ENCODE measurements around the gene LINGO1. TPM values are rescaled to one million over a fixed set of nuclear protein-coding genes. Genes with fewer than 3 reads are reported as not detected.

Gene LINGO1
- total RNA-seq, 1 experiment from 2014 or later: 0.41 TPM

DNA sequence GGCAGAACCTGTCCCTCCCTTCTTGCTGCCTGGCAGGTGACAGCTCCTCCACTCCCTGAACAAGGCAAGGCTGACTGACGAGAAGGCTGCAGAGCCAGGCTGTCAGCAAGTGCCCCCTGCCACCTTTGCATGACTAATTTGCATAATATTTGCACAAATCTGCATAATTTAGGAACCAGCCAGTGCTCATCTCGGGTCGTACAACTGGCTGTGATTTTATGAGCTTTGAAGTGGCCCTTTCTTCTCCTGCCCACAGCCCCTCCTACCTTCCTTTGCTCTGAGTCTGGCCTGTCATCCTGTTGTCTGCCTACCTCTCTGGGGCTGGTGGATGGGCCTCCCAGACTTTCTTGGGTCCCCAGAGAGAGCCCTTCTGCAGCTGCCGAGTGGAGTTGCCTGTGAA, 58.9 kb downstream of the LINGO1 start:
- no peak for DNase-seq (ENCODE audit: low spot score)

DNA sequence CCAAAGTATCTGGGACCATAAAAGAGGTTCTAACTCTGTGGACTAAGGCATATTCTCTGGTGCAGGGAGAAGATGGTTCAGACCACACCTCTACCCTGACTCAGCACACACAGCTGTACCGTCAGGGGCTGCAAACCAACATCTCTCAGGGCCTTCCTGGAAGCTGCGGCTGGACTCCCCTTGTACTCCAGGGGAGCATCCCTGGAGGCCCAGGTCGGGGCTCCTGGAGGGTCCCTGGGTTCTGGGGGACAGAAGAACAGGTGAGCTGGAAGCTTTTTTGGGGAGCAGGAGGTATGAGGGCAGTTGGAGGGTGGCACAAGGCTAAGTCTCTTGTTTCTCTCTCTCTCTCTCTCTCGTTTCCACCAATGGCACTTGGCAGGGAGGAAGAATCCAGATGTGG, 60.5 kb downstream of the LINGO1 start:
- no peak for DNase-seq (ENCODE audit: low spot score)

DNA sequence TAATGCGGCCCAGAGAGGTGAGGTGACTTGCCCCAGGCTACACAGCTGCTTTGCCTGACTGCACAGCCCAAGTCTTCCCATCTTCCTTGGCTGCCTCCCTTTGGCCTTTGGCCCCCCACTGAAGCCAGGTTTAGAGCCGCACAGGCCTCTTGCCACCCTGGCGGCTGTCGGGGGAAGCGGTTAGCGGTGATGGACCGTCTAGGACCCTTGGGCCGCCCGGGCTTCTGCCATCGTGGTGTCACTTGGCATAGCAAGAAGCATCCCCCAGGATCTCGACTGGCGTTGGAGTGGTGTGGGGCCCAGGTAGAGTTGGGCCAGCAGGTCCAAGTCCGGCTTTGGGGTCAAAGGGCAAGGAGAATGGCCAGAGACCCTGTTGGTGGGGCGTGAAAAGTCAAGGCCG, 61.0 kb downstream of the LINGO1 start:
- no peak for DNase-seq (ENCODE audit: low spot score)

DNA sequence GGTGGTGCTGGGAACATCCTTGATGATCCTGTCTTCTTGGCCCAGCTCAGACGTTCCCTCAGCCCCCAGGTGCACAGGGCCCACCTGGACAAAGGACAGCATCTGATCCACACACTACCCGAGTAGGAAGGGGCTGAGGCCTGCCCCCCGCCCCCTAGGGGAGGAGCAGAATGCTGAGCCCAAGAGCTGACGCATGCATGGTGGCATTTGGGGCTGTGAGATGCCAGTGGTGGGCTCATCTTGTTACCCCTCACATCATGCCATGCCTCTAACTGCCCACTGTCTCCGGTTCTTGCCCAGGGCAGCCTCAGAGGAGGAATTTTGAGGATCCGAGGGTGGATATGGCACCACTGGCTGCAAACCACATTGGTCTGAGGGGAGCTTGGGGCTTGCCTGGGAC, 61.5 kb downstream of the LINGO1 start:
- no peak for DNase-seq (ENCODE audit: low spot score)

DNA sequence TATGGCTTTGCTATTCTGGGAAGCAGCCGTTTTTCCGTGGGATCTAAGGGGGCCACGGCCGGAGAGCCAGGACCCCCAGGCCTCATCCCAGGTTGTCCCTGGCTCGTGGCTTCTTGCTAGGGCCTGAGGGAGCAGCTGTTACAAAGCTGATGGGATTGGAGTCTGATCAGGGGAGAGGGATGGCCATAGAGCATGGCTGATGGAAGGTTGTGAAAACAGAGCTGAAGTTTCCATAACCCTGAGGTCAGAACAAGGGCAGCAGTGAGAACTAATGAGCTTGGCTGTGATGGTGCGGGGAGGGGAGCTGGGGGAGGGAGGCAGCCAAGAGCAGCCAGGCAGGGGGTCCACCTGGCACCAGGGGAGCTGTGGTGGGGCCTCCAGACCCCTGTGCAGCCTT, 63.0 kb downstream of the LINGO1 start:
- DNase-seq (ENCODE audit: low spot score): no peak

DNA sequence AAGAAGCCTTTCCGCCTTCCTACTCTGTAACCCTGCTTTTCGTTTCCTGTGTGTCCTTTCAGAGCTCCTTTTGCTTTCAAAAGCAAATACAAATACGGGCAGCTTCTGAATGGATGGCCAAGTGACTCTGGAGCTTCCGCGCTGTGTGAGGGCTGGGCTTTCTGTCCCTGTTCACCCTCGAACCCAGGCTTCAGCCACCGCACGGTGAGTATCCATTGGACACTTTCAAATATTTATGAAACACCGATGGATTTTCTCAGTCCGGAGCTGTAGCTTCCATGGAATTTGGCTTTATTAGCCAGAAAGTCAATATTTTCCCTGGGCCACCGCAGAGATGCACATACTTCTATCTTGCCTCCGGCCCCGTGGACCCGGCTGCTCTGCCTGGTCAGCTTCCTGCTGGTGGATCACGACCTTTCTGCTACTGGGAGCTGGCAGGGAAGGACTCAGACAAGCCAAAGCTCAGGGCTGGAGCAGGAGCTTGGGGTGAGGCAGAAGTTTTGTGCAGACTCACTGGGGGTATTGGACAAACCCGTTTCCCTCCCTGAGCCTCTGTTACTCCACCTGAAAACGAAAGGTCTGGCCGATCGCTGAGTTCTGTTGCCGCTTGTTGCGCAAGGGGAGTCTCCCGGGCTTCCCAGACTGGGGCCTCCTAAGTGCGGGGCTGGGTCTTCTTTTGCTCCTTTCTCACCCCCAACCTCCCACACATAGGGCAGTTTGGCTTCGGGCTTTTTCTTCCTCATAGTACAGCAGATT, 63.6 kb downstream of the LINGO1 start:
- DNase-seq (ENCODE audit: low spot score): no peak

DNA sequence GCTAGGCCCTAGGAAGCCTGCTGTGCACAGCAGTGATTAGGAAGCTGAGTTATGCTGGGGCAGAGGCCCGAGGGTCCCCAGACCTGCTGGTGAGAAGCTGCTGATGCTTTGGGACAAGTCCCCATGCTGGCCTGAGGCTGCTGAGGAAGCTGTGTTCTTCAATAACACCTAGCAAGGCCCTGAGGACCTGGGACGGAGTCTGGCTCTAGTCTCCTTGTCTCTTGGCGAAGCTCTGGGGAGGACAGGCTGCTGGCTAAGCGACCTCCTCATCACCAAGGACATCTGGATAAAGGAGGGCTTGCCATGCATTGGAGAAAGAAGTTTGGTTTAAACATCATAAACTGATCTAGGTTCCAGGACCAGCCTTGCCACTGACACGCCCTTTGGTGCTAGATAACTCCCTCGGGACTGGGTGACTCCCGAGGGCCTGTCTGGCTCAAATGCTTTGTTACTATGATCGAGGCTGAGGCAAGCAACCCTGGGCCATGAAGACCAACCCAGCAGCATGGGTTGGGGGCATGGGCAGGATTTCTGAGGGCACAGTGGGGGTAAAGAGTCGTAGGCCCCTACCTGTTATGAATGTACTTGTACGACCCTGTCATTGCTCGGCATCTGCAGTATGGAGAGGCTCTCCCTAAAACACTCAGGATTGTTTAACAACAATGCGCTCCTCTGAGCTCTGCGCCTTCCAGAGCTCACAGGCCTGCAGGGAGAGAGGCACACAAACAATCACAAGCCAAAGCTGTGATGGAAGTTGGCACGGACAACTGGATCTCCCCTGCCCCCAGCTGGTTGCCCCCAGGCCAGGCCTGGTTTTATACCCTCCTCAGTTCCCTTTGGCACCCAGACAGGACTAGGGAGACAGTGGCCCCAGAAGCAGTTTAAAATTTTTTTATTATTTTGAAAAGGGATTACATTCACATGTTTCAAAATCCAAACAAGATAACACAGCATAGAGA, 64.4 kb downstream of the LINGO1 start:
- no peak for DNase-seq (ENCODE audit: low spot score)

DNA sequence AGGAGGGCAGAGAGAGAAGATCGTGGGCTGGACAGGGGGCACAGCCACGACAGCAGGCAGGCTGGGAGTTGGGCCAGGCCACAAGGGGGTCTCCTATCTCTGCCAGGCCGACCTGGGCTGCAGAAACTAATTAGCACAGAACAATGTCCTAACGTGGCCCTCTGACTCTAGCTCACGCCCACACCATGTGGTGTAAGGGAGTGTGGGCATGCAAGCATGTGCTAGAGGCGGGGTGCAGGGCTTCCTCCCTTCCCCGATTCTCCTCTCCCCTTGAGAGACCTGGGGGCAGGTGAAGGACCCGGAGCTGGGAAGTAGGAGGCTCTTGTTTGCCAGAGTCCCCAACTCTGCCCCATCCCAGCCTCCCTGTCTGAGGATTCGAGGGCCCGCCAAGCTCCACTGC, 65.5 kb downstream of the LINGO1 start:
- DNase-seq (ENCODE audit: low spot score): no peak

DNA sequence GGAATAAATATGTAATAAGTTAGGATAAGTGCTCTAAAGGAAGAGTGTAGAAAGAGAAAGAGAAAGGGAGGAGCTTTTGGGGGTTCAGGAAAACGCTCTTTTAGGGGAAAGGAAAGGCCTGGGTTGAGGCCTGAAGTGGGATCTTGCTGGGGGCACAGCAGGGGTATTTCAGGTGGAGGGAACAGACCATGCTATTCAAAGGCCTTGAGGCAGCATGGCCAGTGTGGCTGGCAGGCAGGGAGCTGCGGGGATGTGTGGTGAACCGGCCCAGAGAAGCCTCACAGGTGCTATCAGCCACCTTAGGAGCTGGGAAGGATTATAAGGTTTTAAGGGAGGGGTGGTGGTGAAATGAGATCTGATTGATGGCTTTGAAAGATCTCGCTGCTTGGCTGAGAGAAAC, 66.6 kb downstream of the LINGO1 start:
- DNase-seq (ENCODE audit: low spot score): no peak

DNA sequence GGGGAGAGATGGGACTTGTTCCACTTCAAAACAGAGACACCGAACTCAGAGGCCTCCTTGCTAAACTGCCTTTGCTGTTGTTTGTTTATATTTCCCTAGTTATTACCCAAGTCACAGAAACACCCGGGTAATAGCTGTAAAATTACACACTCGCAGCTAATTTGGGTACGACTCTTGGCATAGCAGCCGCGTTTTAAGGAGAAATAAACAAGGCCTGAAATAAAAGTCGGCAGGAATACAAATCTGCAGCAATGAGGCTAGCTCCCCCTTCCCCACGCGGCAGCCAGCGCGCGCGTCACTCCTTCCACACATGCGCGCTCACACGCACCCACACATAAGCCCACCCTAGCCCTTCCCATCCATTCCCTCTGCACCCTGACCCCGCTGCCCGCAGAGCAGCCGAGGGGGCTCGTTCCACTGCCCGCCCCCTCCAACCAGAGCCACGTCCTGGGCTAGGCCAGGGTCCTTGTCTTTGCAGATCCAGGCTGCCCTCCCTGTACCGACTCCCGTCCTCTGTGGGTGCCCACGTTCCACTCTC, 67.3 kb downstream of the LINGO1 start:
- no peak for DNase-seq (ENCODE audit: low spot score)

DNA sequence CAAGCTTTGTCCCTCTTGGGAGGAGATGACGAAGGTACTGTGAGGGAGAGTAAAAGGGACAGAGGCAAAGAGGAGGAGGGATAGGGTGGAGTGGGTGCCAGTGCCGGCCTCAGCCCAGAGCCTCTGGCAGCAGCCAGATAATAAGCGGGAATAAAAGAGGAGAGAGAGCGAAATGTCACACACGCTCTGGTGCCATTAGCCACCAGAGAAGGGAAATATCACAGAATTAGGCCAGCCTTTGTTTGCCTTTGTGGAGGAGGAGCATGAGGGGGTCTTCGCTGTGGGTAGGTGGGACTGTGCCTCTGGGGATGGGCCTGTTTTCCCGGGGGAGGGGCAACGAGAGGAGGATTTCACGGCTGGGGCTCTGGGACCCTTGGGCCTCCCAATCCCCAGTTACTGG, 67.8 kb downstream of the LINGO1 start:
- DNase-seq (ENCODE audit: low spot score): no peak

DNA sequence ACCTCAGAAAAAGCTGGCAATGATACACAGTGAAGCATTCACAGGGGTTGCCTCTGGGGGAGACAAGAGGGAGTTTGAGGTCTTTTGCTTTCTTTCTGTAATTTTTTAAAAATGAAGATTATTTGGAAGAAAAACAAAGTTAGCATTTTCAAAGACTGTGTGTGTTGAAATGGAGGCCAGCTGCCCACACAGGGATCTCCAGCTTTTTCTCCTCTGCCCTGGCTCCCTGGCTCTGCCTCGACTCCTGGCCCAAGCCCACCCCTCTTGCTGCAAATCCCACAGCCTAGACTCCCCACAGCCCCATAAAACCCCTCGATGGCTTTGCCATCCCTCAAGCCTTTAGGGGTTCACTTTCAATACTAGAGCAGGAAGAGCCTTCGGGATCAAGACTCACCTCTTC, 68.4 kb downstream of the LINGO1 start:
- no peak for DNase-seq (ENCODE audit: low spot score)

DNA sequence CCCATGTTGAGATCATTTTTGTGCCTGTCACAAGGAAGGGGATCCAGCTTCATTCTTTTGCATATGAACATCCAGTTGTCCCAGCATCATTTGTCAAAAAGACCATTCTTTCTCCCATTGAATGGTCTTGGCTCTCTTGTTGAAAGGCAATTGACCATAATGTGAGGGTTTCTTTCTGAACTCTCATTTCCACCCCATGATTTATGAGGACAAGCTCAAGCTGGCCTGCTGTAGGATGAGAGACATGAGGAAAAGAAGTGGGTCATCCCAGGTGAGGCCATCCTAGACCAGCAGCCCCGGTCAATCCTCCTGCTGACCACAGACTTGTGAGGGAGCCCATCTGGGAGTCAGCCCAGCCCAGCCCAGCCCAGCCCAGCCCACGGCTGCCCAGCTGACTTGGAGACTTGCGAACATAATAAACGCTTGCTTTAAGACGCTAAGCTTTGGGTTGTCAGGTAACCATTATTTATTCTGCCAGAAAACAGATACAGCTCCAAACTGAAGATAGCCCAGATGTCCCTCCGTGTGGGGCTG, 69.0 kb downstream of the LINGO1 start:
- no peak for DNase-seq (ENCODE audit: low spot score)

Other genes starting within 250 kb of the LINGO1 start
- gene PEAK1, start 212.8 kb downstream of the LINGO1 start, total RNA-seq (2014; rRNA removed; shearing (Covaris generic)): 2.6 and 2.9 TPM in 2 replicates
- gene HMG20A, start 212.0 kb downstream of the LINGO1 start, total RNA-seq (2014; rRNA removed; shearing (Covaris generic)): 15.4 and 28.8 TPM in 2 replicates